ENCODE results near the gene TAT. TPM values are rescaled to one million over a fixed set of nuclear protein-coding genes. Genes with fewer than 3 reads are reported as not detected.
A peak's percentile ranks its signal among the peaks of the same experiment; 100 is the strongest.

Gene TAT
- polyA plus RNA-seq, 3 donors from 2014 or later: 0.10 TPM; not detected in 2

DNA sequence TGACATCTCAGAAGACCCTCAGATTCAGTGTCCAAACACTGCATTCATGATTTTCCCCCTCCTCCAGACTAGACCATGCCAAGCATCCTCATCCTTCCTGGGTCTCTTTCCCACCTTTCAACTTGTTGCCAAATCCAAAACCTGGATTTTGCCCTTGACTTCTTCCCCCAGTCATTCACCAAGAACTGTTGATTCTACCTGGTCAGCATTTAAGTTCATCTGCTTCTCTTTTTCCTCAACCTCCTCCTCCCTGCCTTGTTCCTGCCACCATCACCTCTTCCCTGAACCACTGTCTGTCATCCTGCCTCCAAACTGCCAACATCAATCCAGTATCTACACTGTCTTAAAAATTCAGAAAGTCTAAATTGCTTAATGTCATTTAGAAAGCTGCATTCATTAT, 29.7 kb downstream of the TAT start:
- no peaks in the 10 kb centered on the region for H3K9me3 Mint-ChIP-seq
- peaks cover 0 to 9% (median 2%) of the 10 kb centered on the region in 3 donors for H3K27me3 Mint-ChIP-seq (ENCODE audit: low read depth in 3 of 3)
- no peak overlapping the region for H3K4me3 Mint-ChIP-seq
- DNase-seq: no peak
- no peak overlapping the region for H3K27ac Mint-ChIP-seq
- no peaks in the 10 kb centered on the region for H3K36me3 Mint-ChIP-seq
- no peaks in the 10 kb centered on the region for H3K4me1 Mint-ChIP-seq

DNA sequence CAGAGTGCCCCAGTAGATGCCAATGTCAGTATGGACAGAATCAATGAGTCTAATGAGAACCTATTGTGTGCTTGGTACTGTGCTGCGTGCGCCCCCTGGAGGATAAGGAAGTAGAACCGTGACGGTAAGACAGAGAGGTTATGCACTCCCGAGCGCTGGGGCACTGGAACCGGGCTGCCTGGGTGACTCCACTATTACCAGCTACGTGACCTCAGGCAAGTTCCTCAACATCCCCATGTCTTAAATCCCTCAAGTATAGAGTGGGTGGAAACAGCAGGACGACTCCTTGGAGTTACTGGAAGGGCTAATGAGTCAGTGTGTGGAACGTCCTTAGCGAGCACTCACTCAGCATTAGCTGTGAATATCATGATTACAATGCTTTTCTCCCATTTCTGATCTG, 34.5 kb downstream of the TAT start:
- Mint-ChIP-seq H3K9me3 (no peaks in the 10 kb centered on the region), H3K27me3 (ENCODE audit: low read depth in 3 of 3) (peaks cover 0 to 12% (median 2%) of the 10 kb centered on the region in 3 donors), H3K4me3 (no peak overlapping the region), H3K36me3 (no peaks in the 10 kb centered on the region), H3K4me1 (no peaks in the 10 kb centered on the region), H3K27ac (no peak overlapping the region)
- DNase-seq: peak; percentile 12 to 30 (median 21)

DNA sequence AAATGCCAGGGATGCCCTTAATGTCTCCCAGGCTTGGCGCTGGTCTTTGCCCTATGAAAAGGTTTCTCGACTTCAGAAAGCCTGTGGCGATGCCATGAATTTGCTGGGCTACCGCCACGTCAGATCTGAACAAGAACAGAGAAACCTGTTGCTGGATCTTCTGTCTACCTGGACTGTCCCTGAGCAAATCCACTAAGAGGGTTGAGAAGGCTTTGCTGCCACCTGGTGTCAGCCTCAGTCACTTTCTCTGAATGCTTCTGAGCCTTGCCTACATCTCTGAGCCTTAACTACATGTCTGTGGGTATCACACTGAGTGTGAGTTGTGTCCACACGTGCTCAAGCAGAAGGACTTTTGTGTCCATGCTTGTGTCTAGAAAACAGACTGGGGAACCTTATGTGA, 39.2 kb downstream of the TAT start:
- Mint-ChIP-seq H3K27me3 (ENCODE audit: low read depth in 3 of 3) (peaks cover 2 to 13% (median 3%) of the 10 kb centered on the region in 3 donors), H3K36me3 (no peaks in the 10 kb centered on the region), H3K9me3 (no peaks in the 10 kb centered on the region), H3K4me1 (no peaks in the 10 kb centered on the region), H3K27ac (no peak overlapping the region), H3K4me3 (no peak overlapping the region)
- no peak for DNase-seq

DNA sequence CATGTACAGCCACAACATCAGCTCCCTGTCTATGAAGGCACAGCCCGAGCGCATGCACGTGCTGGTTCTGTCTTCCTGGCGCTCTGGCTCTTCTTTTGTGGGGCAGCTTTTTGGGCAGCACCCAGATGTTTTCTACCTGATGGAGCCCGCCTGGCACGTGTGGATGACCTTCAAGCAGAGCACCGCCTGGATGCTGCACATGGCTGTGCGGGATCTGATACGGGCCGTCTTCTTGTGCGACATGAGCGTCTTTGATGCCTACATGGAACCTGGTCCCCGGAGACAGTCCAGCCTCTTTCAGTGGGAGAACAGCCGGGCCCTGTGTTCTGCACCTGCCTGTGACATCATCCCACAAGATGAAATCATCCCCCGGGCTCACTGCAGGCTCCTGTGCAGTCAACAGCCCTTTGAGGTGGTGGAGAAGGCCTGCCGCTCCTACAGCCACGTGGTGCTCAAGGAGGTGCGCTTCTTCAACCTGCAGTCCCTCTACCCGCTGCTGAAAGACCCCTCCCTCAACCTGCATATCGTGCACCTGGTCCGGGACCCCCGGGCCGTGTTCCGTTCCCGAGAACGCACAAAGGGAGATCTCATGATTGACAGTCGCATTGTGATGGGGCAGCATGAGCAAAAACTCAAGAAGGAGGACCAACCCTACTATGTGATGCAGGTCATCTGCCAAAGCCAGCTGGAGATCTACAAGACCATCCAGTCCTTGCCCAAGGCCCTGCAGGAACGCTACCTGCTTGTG, 40.0 kb downstream of the TAT start:
- no peak overlapping the region for H3K4me3 Mint-ChIP-seq

DNA sequence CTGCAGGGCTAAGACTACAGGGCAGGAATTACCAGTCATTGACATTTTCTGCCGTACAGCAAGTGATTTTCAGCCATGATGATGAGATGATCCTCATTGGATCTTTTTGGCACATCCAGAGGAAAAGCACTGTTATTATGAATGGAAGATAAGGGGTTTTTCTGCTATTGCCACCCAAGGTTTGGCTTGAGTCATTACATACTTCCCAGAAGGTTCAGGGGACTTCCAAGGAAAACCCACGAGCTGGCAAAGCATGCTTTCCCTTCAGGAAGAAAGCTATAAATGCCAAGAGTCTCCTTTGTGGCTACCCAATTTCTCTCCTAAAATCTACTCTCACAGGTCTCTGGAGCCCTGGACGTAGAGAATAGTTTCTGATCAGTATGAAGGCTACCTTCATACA, 44.5 kb downstream of the TAT start:
- no peak for DNase-seq
- Mint-ChIP-seq H3K27ac (no peak overlapping the region), H3K27me3 (ENCODE audit: low read depth in 3 of 3) (peaks cover 4 to 9% (median 5%) of the 10 kb centered on the region in 3 donors), H3K9me3 (no peaks in the 10 kb centered on the region), H3K36me3 (no peaks in the 10 kb centered on the region), H3K4me3 (no peak overlapping the region), H3K4me1 (no peaks in the 10 kb centered on the region)

More for the DNA sequence above, 40.0 kb downstream of the TAT start:
- Mint-ChIP-seq H3K36me3 (no peaks in the 10 kb centered on the region), H3K27ac (no peak overlapping the region), H3K4me1 (no peaks in the 10 kb centered on the region), H3K9me3 (no peaks in the 10 kb centered on the region), H3K27me3 (ENCODE audit: low read depth in 3 of 3) (peaks cover 0 to 10% (median 3%) of the 10 kb centered on the region in 3 donors)
- no peak for DNase-seq

DNA sequence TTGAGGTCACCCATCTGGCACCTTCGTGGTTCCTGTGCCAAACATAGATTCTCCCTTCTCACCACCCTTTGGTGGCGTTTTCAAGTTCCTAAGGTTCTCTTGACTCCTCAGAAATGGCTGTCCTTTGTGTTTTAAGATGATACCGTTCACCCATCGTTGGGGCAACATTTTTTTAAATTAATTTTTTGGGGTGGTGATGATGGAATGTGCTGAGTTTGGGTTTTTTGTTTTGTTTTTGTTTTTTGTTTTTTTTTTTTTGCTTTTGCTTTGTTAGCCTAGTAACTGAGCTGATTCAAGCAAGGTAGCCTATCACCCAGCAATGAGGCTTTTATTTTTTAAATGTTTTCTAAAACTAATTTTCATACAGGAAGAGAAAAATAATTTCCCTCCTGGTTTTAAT, 48.0 kb downstream of the TAT start:
- Mint-ChIP-seq H3K27me3 (ENCODE audit: low read depth in 3 of 3) (peaks cover 3 to 20% (median 6%) of the 10 kb centered on the region in 3 donors), H3K27ac (no peak overlapping the region), H3K36me3 (no peaks in the 10 kb centered on the region), H3K4me3 (no peak overlapping the region), H3K4me1 (no peaks in the 10 kb centered on the region), H3K9me3 (no peaks in the 10 kb centered on the region)
- DNase-seq: no peak

DNA sequence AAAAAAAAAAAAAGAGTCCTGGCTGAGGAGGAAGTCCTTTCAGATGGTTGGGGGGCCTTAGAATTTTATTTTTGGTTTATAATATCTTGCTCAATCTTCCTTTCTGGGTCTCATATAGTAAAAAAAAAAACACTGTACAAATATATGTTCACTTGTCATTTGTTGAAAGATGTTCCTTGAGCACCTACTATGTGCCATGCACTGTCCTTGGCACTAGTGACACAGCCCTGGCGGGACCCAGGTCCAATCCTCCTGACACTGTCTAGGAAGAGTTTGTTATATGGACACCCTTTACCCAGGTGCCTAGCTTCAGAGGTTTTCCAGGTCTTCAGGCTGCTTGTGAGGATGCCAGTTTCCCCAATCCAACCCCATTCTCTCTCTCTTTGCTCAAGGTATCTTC, 48.6 kb downstream of the TAT start:
- Mint-ChIP-seq H3K27me3 (ENCODE audit: low read depth in 3 of 3) (peaks cover 3 to 19% (median 6%) of the 10 kb centered on the region in 3 donors), H3K36me3 (no peaks in the 10 kb centered on the region), H3K4me1 (no peaks in the 10 kb centered on the region), H3K4me3 (no peak overlapping the region), H3K9me3 (no peaks in the 10 kb centered on the region), H3K27ac (no peak overlapping the region)
- DNase-seq: no peak

DNA sequence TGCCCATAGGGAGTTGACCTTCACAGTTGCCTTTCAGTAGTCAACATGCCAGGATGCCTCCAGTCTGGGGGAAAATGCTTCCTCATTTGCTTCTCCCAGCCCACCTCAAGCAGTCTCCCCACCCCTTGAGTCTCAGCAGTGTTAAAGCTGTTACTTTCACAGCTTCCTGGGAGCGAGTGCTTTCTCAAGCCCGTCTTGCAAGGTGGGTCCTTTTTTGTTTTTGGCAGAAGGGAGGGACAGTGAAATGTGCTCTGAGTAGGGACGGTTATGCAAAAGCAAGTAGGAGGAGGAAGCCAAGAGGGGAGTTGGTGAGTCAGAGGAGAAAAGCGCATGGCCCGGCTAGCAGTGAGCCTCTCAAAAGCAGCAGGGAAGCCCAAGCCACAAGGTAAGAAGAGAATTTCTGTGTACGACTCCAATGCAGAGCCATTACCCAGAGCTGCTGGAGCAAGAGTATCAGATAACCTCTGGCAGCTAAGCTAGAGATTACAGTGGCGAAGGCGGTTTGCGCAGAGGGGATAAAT, 50.7 kb downstream of the TAT start, which contains the start of gene CHST4:
Gene CHST4 (plus strand): TSS at position 316 of the 521 bp plus-strand sequence. CDS start 10,252 bp downstream, outside the sequence.
- Mint-ChIP-seq H3K27ac (no peak within 1 kb of the TSS), H3K4me3 (no peak within 1 kb of the TSS), H3K36me3 (no peaks in the 10 kb centered on the region), H3K27me3 (ENCODE audit: low read depth in 3 of 3) (peaks cover 3 to 23% (median 6%) of the 10 kb centered on the region in 3 donors), H3K9me3 (no peaks in the 10 kb centered on the region), H3K4me1 (no peaks in the 10 kb centered on the region)
- no peak for DNase-seq

DNA sequence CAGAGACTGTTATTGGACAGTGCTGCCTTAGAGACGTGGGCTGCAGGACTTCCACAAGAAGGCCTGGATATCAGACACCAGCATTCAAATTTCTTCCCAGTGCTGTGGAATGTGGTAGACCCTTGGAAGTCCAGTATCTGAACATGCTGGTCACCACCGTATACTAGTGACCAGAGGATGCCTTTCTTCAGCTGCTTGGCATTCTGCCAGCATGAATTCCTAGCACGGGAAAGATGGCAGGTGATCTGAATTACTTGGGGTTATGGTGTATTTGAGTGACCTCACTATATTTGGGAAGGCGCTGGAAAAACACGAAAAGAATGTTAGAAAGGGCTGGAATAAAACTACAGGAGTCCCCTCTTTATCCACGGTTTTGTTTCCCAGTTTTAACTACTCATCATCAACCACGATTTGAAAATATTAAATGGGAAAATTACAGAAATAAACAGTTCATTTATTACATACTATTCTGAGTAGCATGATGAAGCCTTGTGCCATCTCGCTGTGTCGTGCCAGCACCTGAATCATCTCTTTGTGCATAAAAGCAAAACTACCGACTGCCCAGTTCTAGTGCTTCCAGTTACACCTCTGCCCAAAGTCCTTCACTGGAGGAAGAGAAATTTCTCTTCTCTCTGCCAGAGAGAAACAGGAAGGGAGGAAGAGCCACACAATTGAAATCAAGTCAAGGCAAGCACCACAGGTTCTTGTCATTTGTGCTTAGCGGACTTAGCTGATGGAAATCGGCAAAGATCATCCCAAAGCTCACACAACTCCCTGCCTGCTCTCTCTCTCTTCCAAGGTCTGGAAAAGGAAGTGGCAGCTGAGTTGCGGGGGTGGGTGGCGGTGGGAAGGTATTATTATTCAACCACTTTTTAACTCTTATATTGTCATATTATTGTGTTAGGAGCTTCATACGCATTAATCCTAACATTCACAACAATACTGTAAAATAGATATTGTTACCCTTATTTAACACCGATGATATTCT, 52.0 kb downstream of the TAT start:
- H3K9me3 Mint-ChIP-seq: no peaks in the 10 kb centered on the region
- no peaks in the 10 kb centered on the region for H3K36me3 Mint-ChIP-seq
- no peaks in the 10 kb centered on the region for H3K4me1 Mint-ChIP-seq
- DNase-seq: no peak
- H3K27me3 Mint-ChIP-seq (ENCODE audit: low read depth in 3 of 3): peaks cover 3 to 22% (median 6%) of the 10 kb centered on the region in 3 donors
- H3K4me3 Mint-ChIP-seq: no peak overlapping the region
- H3K27ac Mint-ChIP-seq: no peak overlapping the region

DNA sequence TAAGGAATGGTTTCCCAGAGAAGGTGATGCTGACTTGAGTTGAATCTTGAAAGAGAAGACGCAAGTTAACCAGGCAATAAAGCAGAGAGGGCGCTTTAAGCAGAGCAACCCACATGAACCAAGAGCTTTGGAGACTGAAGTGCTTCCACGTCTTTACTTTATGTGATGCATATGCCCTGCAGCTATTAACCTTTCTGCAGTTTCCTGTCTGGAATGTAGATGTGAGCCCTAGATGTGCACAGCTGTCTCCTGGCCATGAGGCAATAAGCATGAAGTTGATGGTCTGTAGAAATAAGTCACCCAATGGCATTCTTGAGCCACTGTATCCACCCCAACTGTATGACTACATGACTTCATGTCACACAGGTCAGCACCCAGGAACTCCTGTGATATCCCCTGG, 56.3 kb downstream of the TAT start:
- no peak overlapping the region for H3K4me3 Mint-ChIP-seq
- no peaks in the 10 kb centered on the region for H3K36me3 Mint-ChIP-seq
- peaks cover 0 to 10% (median 2%) of the 10 kb centered on the region in 3 donors for H3K27me3 Mint-ChIP-seq (ENCODE audit: low read depth in 3 of 3)
- no peaks in the 10 kb centered on the region for H3K9me3 Mint-ChIP-seq
- DNase-seq: no peak
- no peaks in the 10 kb centered on the region for H3K4me1 Mint-ChIP-seq
- no peak overlapping the region for H3K27ac Mint-ChIP-seq

Other genes with a start within 250 kb of the TAT start
- gene CALB2, start 218.4 kb downstream of the TAT start, polyA plus RNA-seq: not detected
- not detected for gene TLE7, start 135.0 kb downstream of the TAT start, polyA plus RNA-seq
- gene ZNF23, start 114.8 kb downstream of the TAT start, polyA plus RNA-seq: 1 to 10 TPM; 4.3 to 8.1 (median 5.4) TPM
- 1 to 10 TPM in 2 of 3 donors, under 1 TPM in 1; 0.21 to 3.4 (median 1.2) TPM for gene ZNF19, start 87.8 kb downstream of the TAT start, polyA plus RNA-seq
- not detected for gene CHST4, start 50.7 kb downstream of the TAT start, polyA plus RNA-seq
- not detected for gene MARVELD3, start 49.1 kb upstream of the TAT start, polyA plus RNA-seq
- 1 to 10 TPM in 1 of 3 donors, under 1 TPM in 2; 0.30 to 3.0 (median 0.80) TPM for gene PHLPP2, start 147.6 kb upstream of the TAT start, polyA plus RNA-seq
- 10 to 100 TPM in 1 of 3 donors, 1 to 10 TPM in 2; 5.2 to 24.4 (median 5.2) TPM for gene AP1G1, start 231.7 kb upstream of the TAT start, polyA plus RNA-seq

All from immature natural killer cell (primary cell).